Astrocyte (in vitro differentiated cells and primary cell): ENCODE data around the gene INKA2. TPM values are rescaled to one million over a fixed set of nuclear protein-coding genes. Genes with fewer than 3 reads are reported as not detected.

Source experiments
- DNase-seq: peaks from one replicate; pipeline ENCODE4 v3.0.0-alpha.2; 2010; ENCODE audit warnings: low read depth
- FAIRE-seq: peaks from 2 replicates; lab custom pipeline; 2011; peaks lifted over from hg19 to GRCh38; lab: Jason Lieb, UNC
- H2AFZ ChIP-seq: 2 replicates; pipeline ENCODE4 v1.6.0; 2012; ENCODE audit warnings: low read depth, low read length, inconsistent platforms
- H3K27ac ChIP-seq: 2 replicates; pipeline ENCODE4 v1.5.1; 2011; ENCODE audit warnings: low read depth, low read length, inconsistent platforms
- H3K27me3 ChIP-seq: 2 replicates; pipeline ENCODE4 v1.6.0; 2011; ENCODE audit warnings: low read length, inconsistent platforms; ENCODE audit not compliant: insufficient read depth
- H3K36me3 ChIP-seq: 2 replicates; pipeline ENCODE4 v1.5.1; 2011; ENCODE audit warnings: low read length, inconsistent platforms; ENCODE audit not compliant: insufficient read depth
- H3K4me1 ChIP-seq: 2 replicates; pipeline ENCODE4 v1.5.1; 2011; ENCODE audit warnings: low read length, inconsistent platforms; ENCODE audit not compliant: insufficient read depth
- H3K4me2 ChIP-seq: 2 replicates; pipeline ENCODE4 v1.6.0; 2012; ENCODE audit warnings: low read length, inconsistent platforms
- H3K4me3 ChIP-seq: 2 replicates; pipeline ENCODE4 v1.5.1; 2011; ENCODE audit warnings: low read depth, mild to moderate bottlenecking, low read length, inconsistent platforms; ENCODE audit not compliant: insufficient read depth
- H3K79me2 ChIP-seq: 2 replicates; pipeline ENCODE4 v1.6.0; 2012; ENCODE audit warnings: mild to moderate bottlenecking, low read length, inconsistent platforms; ENCODE audit not compliant: insufficient read depth
- H3K9ac ChIP-seq: 2 replicates; pipeline ENCODE4 v1.6.0; 2012; ENCODE audit warnings: mild to moderate bottlenecking, low read length, inconsistent platforms
- H3K9me3 ChIP-seq: 2 replicates; pipeline ENCODE4 v1.5.1; 2012; ENCODE audit warnings: low read depth, mild to moderate bottlenecking, low read length, inconsistent platforms; ENCODE audit not compliant: insufficient read depth
- H4K20me1 ChIP-seq: 2 replicates; pipeline ENCODE4 v1.6.0; 2012; ENCODE audit warnings: low read length, inconsistent platforms; ENCODE audit not compliant: insufficient read depth
- H3K27ac Mint-ChIP-seq: one replicate; pipeline ENCODE4 v1.8.0; 2021; ENCODE audit warnings: mild to moderate bottlenecking, mixed read lengths; ENCODE audit not compliant: unreplicated experiment
- H3K27me3 Mint-ChIP-seq: one replicate; pipeline ENCODE4 v1.8.0; 2021; ENCODE audit warnings: low read depth, mixed read lengths; ENCODE audit not compliant: unreplicated experiment
- H3K36me3 Mint-ChIP-seq: one replicate; pipeline ENCODE4 v1.8.0; 2021; ENCODE audit warnings: low read depth, mixed read lengths; ENCODE audit not compliant: unreplicated experiment
- H3K4me1 Mint-ChIP-seq: one replicate; pipeline ENCODE4 v1.8.0; 2021; ENCODE audit warnings: low read depth, mixed read lengths; ENCODE audit not compliant: unreplicated experiment
- H3K4me3 Mint-ChIP-seq: one replicate; pipeline ENCODE4 v1.8.0; 2021; ENCODE audit warnings: mild to moderate bottlenecking, moderate library complexity, mixed read lengths; ENCODE audit not compliant: unreplicated experiment
- H3K9me3 Mint-ChIP-seq: one replicate; pipeline ENCODE4 v1.8.0; 2021; ENCODE audit warnings: mild to moderate bottlenecking, mixed read lengths; ENCODE audit not compliant: unreplicated experiment
- EZH2 ChIP-seq: IDR thresholded peaks from 2 replicates; pipeline ENCODE4 v1.6.1; 2012; ENCODE audit warnings: mild to moderate bottlenecking, low read length, inconsistent platforms; ENCODE audit not compliant: insufficient read depth
- total RNA-seq: library from RNA; stranded (reverse); gene quantifications from 2 replicates; pipeline ENCODE4 v1.2.1, GENCODE V29; 2021
- TF ChIP-seq, protein P1 (sequence below): IDR thresholded peaks from 2 replicates; pipeline ENCODE4 v1.5.1; 2011; ENCODE audit warnings: low read depth, mild to moderate bottlenecking, inconsistent platforms, low read length, moderate library complexity; ENCODE audit not compliant: insufficient read depth

Gene INKA2
- total RNA-seq, 1 donor from 2014 or later, result 12.6 TPM

DNA sequence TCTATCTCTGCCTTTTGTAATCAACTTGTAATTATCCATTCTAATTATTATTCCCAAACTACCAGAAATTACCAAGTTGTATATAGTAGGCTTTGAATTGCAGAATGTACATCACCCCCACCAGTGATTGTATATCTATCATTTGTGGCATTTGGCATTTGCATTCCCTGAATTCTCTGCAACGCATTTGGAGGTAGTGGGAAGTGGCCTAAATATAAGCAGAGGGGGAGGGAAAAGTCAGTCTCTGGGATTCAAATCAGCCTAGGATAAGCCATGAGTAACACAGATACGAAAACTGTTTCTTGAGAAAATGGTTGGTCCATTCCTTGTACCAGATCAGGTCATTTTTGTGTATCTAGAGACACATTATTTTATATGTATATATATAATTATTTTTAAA lies 37.2 kb upstream of the INKA2 start:
- Histone ChIP-seq H3K4me3 (no peak overlapping the region), H3K4me2 (peak overlapping the region; percentile 28), H3K27ac (no peak overlapping the region), H3K9me3 (no peaks in the 10 kb centered on the region), H3K9ac (no peak overlapping the region), H3K27me3 (no peaks in the 10 kb centered on the region), H2AFZ (no peak overlapping the region), H4K20me1 (no peaks in the 10 kb centered on the region), H3K4me1 (peaks cover 6% of the 10 kb centered on the region), H3K79me2 (no peaks in the 10 kb centered on the region), H3K36me3 (no peaks in the 10 kb centered on the region)
- DNase-seq (no peak), FAIRE-seq (no peak)
- H3K36me3 Mint-ChIP-seq, result no peaks in the 10 kb centered on the region
- TF ChIP-seq, protein P1, sequence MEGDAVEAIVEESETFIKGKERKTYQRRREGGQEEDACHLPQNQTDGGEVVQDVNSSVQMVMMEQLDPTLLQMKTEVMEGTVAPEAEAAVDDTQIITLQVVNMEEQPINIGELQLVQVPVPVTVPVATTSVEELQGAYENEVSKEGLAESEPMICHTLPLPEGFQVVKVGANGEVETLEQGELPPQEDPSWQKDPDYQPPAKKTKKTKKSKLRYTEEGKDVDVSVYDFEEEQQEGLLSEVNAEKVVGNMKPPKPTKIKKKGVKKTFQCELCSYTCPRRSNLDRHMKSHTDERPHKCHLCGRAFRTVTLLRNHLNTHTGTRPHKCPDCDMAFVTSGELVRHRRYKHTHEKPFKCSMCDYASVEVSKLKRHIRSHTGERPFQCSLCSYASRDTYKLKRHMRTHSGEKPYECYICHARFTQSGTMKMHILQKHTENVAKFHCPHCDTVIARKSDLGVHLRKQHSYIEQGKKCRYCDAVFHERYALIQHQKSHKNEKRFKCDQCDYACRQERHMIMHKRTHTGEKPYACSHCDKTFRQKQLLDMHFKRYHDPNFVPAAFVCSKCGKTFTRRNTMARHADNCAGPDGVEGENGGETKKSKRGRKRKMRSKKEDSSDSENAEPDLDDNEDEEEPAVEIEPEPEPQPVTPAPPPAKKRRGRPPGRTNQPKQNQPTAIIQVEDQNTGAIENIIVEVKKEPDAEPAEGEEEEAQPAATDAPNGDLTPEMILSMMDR, result no peak
- TF ChIP-seq EZH2, result no peak
- H3K27me3 Mint-ChIP-seq, result no peaks in the 10 kb centered on the region
- H3K9me3 Mint-ChIP-seq, result peaks cover 3% of the 10 kb centered on the region
- no peak overlapping the region for H3K4me3 Mint-ChIP-seq
- peaks cover 31% of the 10 kb centered on the region for H3K4me1 Mint-ChIP-seq
- no peak overlapping the region for H3K27ac Mint-ChIP-seq

DNA sequence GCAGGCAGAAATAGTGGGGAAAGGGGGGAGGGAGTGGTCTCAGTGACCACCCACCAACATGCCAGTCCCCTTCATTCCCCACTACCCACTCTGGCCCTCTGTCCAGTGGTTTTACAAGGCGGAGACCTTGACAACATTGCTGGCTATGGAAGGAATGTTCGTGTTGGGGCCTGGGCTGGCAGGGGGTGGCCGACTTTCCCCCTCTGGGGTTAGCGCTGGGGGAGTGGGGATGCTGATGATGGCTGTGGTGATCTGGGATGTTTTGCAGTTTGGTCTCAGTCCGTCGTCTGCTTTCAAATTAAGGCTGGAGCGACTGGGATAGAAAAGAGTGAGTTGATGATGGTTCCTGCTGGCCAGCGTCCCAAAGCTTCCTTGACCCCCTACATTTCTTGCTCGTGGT lies 36.8 kb upstream of the INKA2 start:
- Histone ChIP-seq H3K9me3 (no peaks in the 10 kb centered on the region), H3K79me2 (no peaks in the 10 kb centered on the region), H3K4me2 (no peak overlapping the region), H2AFZ (no peak overlapping the region), H3K4me1 (peaks cover 6% of the 10 kb centered on the region), H3K9ac (no peak overlapping the region), H3K4me3 (no peak overlapping the region), H4K20me1 (no peaks in the 10 kb centered on the region), H3K27ac (no peak overlapping the region), H3K27me3 (no peaks in the 10 kb centered on the region), H3K36me3 (no peaks in the 10 kb centered on the region)
- H3K9me3 Mint-ChIP-seq, result peaks cover 3% of the 10 kb centered on the region
- H3K4me1 Mint-ChIP-seq, result peaks cover 35% of the 10 kb centered on the region
- TF ChIP-seq, protein P1, result no peak
- no peak for TF ChIP-seq EZH2
- H3K4me3 Mint-ChIP-seq, result no peak overlapping the region
- no peak overlapping the region for H3K27ac Mint-ChIP-seq
- no peaks in the 10 kb centered on the region for H3K27me3 Mint-ChIP-seq
- DNase-seq (no peak), FAIRE-seq (no peak)
- H3K36me3 Mint-ChIP-seq, result no peaks in the 10 kb centered on the region

DNA sequence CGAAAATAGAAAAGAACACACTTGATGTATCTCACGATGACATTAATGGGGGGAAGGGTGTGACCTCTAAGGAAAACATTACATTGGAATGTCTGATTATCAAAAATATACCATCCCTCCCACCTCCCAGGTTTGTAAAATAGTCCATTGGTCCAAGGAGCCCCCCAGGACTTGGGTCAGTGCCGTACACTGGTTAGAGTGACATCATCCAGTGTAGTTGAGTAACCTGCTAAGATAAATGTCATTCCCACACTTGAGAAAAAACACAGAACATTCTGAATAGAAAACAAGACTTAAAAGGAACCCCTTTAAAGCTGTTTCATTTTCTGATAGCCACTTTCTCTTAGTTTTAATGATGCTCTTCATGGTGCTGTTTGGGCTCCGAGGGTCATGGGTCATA lies 31.7 kb upstream of the INKA2 start:
- Histone ChIP-seq H3K9me3 (no peaks in the 10 kb centered on the region), H3K4me2 (no peak overlapping the region), H4K20me1 (peaks cover 11% of the 10 kb centered on the region), H3K36me3 (peaks cover 7% of the 10 kb centered on the region), H3K4me1 (no peaks in the 10 kb centered on the region), H3K79me2 (peaks cover 3% of the 10 kb centered on the region), H3K27ac (no peak overlapping the region), H2AFZ (no peak overlapping the region), H3K9ac (no peak overlapping the region), H3K27me3 (no peaks in the 10 kb centered on the region), H3K4me3 (no peak overlapping the region)
- Mint-ChIP-seq H3K4me1 (peaks cover 8% of the 10 kb centered on the region), H3K27ac (no peak overlapping the region), H3K27me3 (no peaks in the 10 kb centered on the region), H3K9me3 (no peaks in the 10 kb centered on the region), H3K36me3 (no peaks in the 10 kb centered on the region), H3K4me3 (no peak overlapping the region)
- TF ChIP-seq, protein P1, result no peak
- no peak for TF ChIP-seq EZH2
- FAIRE-seq, result no peak
- no peak for DNase-seq
